ENCODE data around the gene ANKIB1. TPM values are rescaled to one million over a fixed set of nuclear protein-coding genes. Genes with fewer than 3 reads are reported as not detected.
A peak's percentile ranks its signal among the peaks of the same experiment; 100 is the strongest.

Gene ANKIB1
- total RNA-seq, 3 donors from 2014 or later (not counting 1 experiment from before 2014, with no cell fraction given), result 70.6 to 90.2 (median 86.6) TPM

DNA sequence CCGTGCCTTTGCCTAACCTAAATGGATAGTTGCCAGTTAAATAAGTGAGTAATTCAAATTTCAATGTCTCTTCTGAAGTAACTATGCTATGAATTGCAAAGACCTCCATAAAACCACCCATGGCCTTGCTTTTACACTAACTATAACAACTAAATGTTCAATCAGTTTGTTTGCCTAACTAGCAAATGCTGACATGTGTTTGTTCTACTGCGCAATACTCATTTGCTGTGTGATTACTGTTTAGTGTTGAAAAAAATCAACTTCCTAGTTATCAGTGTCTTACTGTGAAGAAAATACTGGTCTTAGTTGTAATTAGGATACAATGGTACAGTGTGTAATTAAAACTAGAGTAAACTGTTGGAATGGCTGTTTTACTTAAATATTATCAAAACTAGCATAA, 154.2 kb downstream of the ANKIB1 start:
- ATAC-seq, result no peak
- Histone ChIP-seq H3K4me3 (ENCODE audit: low read length) (no peak overlapping the region), H3K4me1 (ENCODE audit: control insufficient read depth, insufficient read depth, low read length) (peaks cover 12% of the 10 kb centered on the region), H3K9me3 (ENCODE audit: control insufficient read depth, insufficient read depth, low read length) (no peaks in the 10 kb centered on the region), H3K27me3 (ENCODE audit: control insufficient read depth, insufficient read depth, low read length) (no peaks in the 10 kb centered on the region), H3K27ac (ENCODE audit: low read length) (no peak overlapping the region), H3K36me3 (ENCODE audit: control insufficient read depth, insufficient read depth, low read length) (peaks cover 31% of the 10 kb centered on the region)
- no peak for DNase-seq
- intact Hi-C loops (cut with micrococcal nuclease), result no loop called here
- no peak overlapping the region for H3K4me3 Mint-ChIP-seq
- H3K27me3 Mint-ChIP-seq (ENCODE audit: low read depth in 2 of 2), result no peaks in the 10 kb centered on the region
- H3K9me3 Mint-ChIP-seq, result no peaks in the 10 kb centered on the region
- peaks cover 15% of the 10 kb centered on the region for H3K36me3 Mint-ChIP-seq
- WGBS (ENCODE audit: insufficient coverage), result 100% methylated on average over 2 of the region's 2 CpGs
- no peak overlapping the region for H3K27ac Mint-ChIP-seq
- peaks cover 19 to 21% of the 10 kb centered on the region in 2 donors for H3K4me1 Mint-ChIP-seq
- TF ChIP-seq, protein P1, sequence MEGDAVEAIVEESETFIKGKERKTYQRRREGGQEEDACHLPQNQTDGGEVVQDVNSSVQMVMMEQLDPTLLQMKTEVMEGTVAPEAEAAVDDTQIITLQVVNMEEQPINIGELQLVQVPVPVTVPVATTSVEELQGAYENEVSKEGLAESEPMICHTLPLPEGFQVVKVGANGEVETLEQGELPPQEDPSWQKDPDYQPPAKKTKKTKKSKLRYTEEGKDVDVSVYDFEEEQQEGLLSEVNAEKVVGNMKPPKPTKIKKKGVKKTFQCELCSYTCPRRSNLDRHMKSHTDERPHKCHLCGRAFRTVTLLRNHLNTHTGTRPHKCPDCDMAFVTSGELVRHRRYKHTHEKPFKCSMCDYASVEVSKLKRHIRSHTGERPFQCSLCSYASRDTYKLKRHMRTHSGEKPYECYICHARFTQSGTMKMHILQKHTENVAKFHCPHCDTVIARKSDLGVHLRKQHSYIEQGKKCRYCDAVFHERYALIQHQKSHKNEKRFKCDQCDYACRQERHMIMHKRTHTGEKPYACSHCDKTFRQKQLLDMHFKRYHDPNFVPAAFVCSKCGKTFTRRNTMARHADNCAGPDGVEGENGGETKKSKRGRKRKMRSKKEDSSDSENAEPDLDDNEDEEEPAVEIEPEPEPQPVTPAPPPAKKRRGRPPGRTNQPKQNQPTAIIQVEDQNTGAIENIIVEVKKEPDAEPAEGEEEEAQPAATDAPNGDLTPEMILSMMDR (IDR thresholded peaks at IDR 0.05), result no peak

DNA sequence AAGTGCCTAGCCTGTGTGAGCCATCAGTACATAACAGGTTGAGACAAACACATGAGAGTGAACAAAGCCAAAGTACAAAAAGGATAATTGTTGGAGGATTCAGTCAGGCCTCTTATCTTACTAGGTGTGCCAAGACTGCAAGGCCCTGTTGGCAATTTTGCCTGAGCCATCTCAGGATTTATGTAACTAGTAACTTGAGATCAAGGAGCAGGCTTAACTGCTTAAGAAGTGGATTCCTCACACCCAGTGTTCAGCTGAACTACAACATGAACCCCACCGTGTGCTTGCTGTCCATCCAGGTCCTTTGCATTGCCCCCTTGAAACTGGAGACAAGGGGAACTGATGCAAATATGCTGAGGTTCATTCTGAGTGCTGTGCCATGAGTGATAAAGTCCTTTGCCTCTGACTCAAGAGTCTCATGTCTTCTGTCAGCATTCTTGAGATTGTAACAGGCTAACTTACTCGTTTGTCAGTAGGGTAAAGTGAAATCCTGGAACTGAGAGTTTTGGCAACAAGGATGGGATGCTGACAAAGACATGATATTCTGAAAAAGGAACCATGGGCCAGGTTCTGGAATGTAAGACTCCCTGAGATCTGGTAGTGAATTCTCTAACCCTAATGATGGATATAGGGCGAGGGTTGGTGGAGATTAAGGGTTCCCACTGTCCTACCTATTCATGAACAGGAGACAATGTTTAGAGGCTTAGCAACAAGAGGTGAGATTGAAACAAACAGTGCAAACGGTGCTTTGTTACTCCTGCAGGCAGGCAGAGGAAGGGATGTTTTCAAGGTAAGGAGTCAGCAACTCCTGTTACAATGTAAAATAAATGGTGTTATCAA, 157.4 kb downstream of the ANKIB1 start:
- 85% methylated on average over 4 of the region's 4 CpGs for WGBS (ENCODE audit: insufficient coverage)
- ATAC-seq, result peak; percentile 9 to 36 (median 12)
- H3K27me3 Mint-ChIP-seq (ENCODE audit: low read depth in 2 of 2), result no peaks in the 10 kb centered on the region

DNA sequence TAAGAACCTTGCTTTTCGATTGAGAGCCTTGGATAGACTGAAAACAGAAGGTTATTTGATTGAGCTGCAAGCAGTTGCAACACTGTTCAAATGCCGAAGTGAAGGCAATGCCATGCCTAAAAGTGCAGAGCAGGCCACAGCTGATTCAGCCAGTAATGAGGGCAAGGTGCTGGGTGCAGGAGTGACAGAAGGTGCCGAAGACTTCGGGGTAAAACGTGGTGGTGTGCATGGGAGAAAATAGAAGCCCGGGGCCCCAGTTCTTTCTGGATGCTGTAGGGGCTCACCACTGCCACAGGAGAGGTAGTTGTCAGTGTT, 157.9 kb downstream of the ANKIB1 start:
- peak overlapping the region; percentile 72 for H3K4me3 Mint-ChIP-seq

More for the DNA sequence above, 157.4 kb downstream of the ANKIB1 start:
- no peaks in the 10 kb centered on the region for H3K27me3 ChIP-seq (ENCODE audit: control insufficient read depth, insufficient read depth, low read length)
- TF ChIP-seq, protein P1 (IDR thresholded peaks at IDR 0.05), result no peak
- peak overlapping the region; percentile 72 for H3K4me3 Mint-ChIP-seq
- no peak overlapping the region for H3K4me3 ChIP-seq (ENCODE audit: low read length)
- H3K9me3 Mint-ChIP-seq, result no peaks in the 10 kb centered on the region
- H3K36me3 ChIP-seq (ENCODE audit: control insufficient read depth, insufficient read depth, low read length), result peaks cover 16% of the 10 kb centered on the region
- H3K27ac Mint-ChIP-seq, result peak overlapping the region; percentile 62 to 74
- H3K36me3 Mint-ChIP-seq, result peaks cover 15% of the 10 kb centered on the region
- H3K4me1 Mint-ChIP-seq, result peaks cover 19 to 23% of the 10 kb centered on the region in 2 donors
- no peak for DNase-seq
- peaks cover 12% of the 10 kb centered on the region for H3K4me1 ChIP-seq (ENCODE audit: control insufficient read depth, insufficient read depth, low read length)
- no peaks in the 10 kb centered on the region for H3K9me3 ChIP-seq (ENCODE audit: control insufficient read depth, insufficient read depth, low read length)
- no peak overlapping the region for H3K27ac ChIP-seq (ENCODE audit: low read length)
- intact Hi-C loops (cut with micrococcal nuclease), result no loop called here

More for the DNA sequence above, 157.9 kb downstream of the ANKIB1 start:
- H3K4me1 Mint-ChIP-seq, result peaks cover 19 to 23% of the 10 kb centered on the region in 2 donors
- Histone ChIP-seq H3K9me3 (ENCODE audit: control insufficient read depth, insufficient read depth, low read length) (no peaks in the 10 kb centered on the region), H3K4me1 (ENCODE audit: control insufficient read depth, insufficient read depth, low read length) (peaks cover 12% of the 10 kb centered on the region), H3K27ac (ENCODE audit: low read length) (no peak overlapping the region), H3K27me3 (ENCODE audit: control insufficient read depth, insufficient read depth, low read length) (no peaks in the 10 kb centered on the region), H3K4me3 (ENCODE audit: low read length) (no peak overlapping the region), H3K36me3 (ENCODE audit: control insufficient read depth, insufficient read depth, low read length) (peaks cover 11% of the 10 kb centered on the region)
- no peaks in the 10 kb centered on the region for H3K27me3 Mint-ChIP-seq (ENCODE audit: low read depth in 2 of 2)
- H3K9me3 Mint-ChIP-seq, result no peaks in the 10 kb centered on the region
- intact Hi-C loops (cut with micrococcal nuclease), result no loop called here
- ATAC-seq (peak; percentile 45 to 52 (median 51)), DNase-seq (no peak)
- TF ChIP-seq, protein P1 (IDR thresholded peaks at IDR 0.05), result no peak
- H3K27ac Mint-ChIP-seq, result peak overlapping the region; percentile 62 to 74
- H3K36me3 Mint-ChIP-seq, result peaks cover 9% of the 10 kb centered on the region
- WGBS (ENCODE audit: insufficient coverage), result 57% methylated on average over 6 of the region's 6 CpGs
